ENCODE results near the gene MIER3. TPM values are rescaled to one million over a fixed set of nuclear protein-coding genes. Genes with fewer than 3 reads are reported as not detected.

MIER3 gene, protein sequence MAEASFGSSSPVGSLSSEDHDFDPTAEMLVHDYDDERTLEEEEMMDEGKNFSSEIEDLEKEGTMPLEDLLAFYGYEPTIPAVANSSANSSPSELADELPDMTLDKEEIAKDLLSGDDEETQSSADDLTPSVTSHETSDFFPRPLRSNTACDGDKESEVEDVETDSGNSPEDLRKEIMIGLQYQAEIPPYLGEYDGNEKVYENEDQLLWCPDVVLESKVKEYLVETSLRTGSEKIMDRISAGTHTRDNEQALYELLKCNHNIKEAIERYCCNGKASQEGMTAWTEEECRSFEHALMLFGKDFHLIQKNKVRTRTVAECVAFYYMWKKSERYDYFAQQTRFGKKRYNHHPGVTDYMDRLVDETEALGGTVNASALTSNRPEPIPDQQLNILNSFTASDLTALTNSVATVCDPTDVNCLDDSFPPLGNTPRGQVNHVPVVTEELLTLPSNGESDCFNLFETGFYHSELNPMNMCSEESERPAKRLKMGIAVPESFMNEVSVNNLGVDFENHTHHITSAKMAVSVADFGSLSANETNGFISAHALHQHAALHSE
- 19.9 TPM for polyA plus RNA-seq (2013)

DNA sequence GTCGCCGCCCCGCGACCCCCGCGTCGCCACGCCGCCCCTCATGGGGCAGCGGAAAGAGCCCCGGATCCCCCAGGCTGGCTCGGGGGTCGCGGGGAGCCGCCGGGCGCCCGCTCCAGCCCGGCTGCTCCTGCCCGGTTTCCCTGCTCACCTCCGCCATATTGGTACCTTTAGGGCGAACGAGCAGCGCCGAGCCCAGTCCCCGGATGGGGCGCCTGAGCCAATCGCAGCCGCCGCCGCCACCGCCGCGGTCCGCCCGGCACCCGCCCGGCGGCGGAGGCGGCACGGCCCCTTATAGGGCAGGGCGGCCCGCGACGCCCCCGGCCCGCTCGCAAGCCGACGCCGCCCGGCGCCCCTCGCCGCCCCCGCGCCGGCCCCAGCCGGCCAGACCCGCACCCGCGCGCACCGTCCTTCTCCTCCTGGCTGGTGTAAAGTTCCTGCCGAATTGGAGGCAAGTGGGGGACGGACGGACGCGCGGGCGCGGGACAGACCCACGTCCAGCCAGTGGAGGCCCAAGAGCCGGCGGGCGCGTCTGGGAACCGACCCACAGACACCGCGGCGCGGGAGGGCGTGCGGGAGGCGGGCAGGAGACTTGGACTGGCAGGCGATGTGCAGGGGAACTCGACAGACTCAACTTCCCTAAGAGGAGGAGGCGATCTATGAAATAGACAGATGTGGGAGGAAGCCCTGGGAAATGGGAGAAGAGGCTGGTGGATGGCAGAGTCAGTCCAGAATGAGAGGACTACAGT, at the start of gene MIER3:
MIER3 (minus strand) TSS at position 178 of the 746 bp plus-strand sequence; CDS start at position 157, 21 bp downstream.
- ChIA-PET CTCF (no interaction called here), POLR2A (no interaction called here)
- H3K4me3 ChIP-seq (ENCODE audit: control insufficient read depth in 1 of 7, extremely low read depth in 1 of 7, insufficient read depth in 4 of 7, low read depth in 2 of 7, low read length in 6 of 7), result peak within 1 kb of the TSS; percentile 66 to 93 (median 86)
- WGBS (ENCODE audit: insufficient coverage), result 0% methylated on average over 62 of the region's 89 CpGs
- peaks cover 0 to 2% (median 0%) of the 10 kb centered on the region in 5 experiments for H3K27me3 ChIP-seq (replicated peaks in 2 of 5; ENCODE audit: control insufficient read depth in 4 of 5, insufficient read depth in 5 of 5, low read length in 4 of 5)
- peak; percentile 59 to 86 (median 81) for DNase-seq
- peaks cover 0 to 4% (median 3%) of the 10 kb centered on the region in 4 experiments for H3K36me3 ChIP-seq (ENCODE audit: control insufficient read depth in 4 of 4, insufficient read depth in 4 of 4, low read length in 3 of 4)
- peaks cover 4 to 21% (median 13%) of the 10 kb centered on the region in 4 experiments for H3K4me1 ChIP-seq (ENCODE audit: control extremely low read depth in 1 of 4, control insufficient read depth in 4 of 4, insufficient read depth in 4 of 4, low read length in 3 of 4)
- peak within 1 kb of the TSS; percentile 46 to 68 for H3K27ac ChIP-seq (ENCODE audit: insufficient read depth in 1 of 2, low read depth in 1 of 2, low read length in 2 of 2, poor library complexity in 1 of 2, severe bottlenecking in 2 of 2)
- no peaks in the 10 kb centered on the region for H3K9me3 ChIP-seq (ENCODE audit: control extremely low read depth in 1 of 5, control insufficient read depth in 4 of 5, insufficient read depth in 2 of 5, low read depth in 1 of 5, low read length in 4 of 5)

DNA sequence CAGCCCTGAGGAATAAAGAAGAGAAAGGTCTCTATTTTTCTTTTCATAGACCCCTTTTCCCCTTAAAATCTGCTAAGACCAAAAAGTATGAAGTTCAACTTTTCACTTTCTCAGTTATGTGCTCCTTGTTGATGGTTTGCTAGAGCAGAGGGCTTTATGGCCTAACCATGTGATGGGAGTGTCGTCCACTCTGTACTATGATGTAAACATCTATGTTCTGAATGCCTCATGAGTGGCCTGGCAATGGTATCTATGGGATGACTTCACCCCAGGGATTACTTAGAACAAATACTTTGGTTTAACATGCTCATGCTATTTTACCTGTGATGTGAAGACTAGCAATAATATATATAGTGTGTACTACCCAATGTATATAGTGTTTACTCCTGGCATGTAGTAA, 43.7 kb upstream of the MIER3 start:
- Histone ChIP-seq H3K27ac (ENCODE audit: insufficient read depth in 1 of 2, low read depth in 1 of 2, low read length in 2 of 2, poor library complexity in 1 of 2, severe bottlenecking in 2 of 2) (no peak overlapping the region), H3K27me3 (replicated peaks in 2 of 5; ENCODE audit: control insufficient read depth in 4 of 5, insufficient read depth in 5 of 5, low read length in 4 of 5) (no peaks in the 10 kb centered on the region), H3K36me3 (ENCODE audit: control insufficient read depth in 4 of 4, insufficient read depth in 4 of 4, low read length in 3 of 4) (no peaks in the 10 kb centered on the region), H3K4me1 (ENCODE audit: control extremely low read depth in 1 of 4, control insufficient read depth in 4 of 4, insufficient read depth in 4 of 4, low read length in 3 of 4) (no peaks in the 10 kb centered on the region), H3K9me3 (ENCODE audit: control extremely low read depth in 1 of 5, control insufficient read depth in 4 of 5, insufficient read depth in 2 of 5, low read depth in 1 of 5, low read length in 4 of 5) (no peaks in the 10 kb centered on the region), H3K4me3 (ENCODE audit: control insufficient read depth in 1 of 7, extremely low read depth in 1 of 7, insufficient read depth in 4 of 7, low read depth in 2 of 7, low read length in 6 of 7) (no peak overlapping the region)
- no CpG with 5 or more reads among the region's 1 CpG for WGBS (ENCODE audit: insufficient coverage)
- no peak for DNase-seq
- CTCF ChIA-PET, result interaction anchor here (0.5 to 1.5 kb wide), 3 partner anchors 11 to 1233 kb away, joined by 3 to 6 read pairs (median 3); no protein-coding TSS in a partner anchor
- POLR2A ChIA-PET, result no interaction called here

DNA sequence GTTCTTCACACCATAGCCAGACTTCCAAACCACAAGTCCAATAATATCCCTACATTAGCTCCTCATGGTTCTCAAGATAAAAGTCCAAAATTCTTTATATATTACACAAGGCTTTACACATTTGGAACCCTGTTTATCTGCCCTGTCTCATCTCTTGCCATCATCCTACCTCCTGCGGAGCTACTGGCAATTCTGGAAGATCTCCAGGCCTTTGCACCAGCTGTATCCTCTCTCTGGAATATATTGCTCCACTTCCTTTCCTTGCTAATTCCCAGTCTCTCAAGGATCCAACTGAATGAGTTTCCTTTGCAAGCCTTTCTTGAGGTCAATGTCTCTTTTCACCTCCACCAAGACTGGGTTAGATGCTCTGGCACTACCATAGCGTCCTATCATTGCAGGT, 41.3 kb upstream of the MIER3 start:
- Histone ChIP-seq H3K27me3 (replicated peaks in 2 of 5; ENCODE audit: control insufficient read depth in 4 of 5, insufficient read depth in 5 of 5, low read length in 4 of 5) (no peaks in the 10 kb centered on the region), H3K4me3 (ENCODE audit: control insufficient read depth in 1 of 7, extremely low read depth in 1 of 7, insufficient read depth in 4 of 7, low read depth in 2 of 7, low read length in 6 of 7) (no peak overlapping the region), H3K27ac (ENCODE audit: insufficient read depth in 1 of 2, low read depth in 1 of 2, low read length in 2 of 2, poor library complexity in 1 of 2, severe bottlenecking in 2 of 2) (no peak overlapping the region), H3K9me3 (ENCODE audit: control extremely low read depth in 1 of 5, control insufficient read depth in 4 of 5, insufficient read depth in 2 of 5, low read depth in 1 of 5, low read length in 4 of 5) (no peaks in the 10 kb centered on the region), H3K4me1 (ENCODE audit: control extremely low read depth in 1 of 4, control insufficient read depth in 4 of 4, insufficient read depth in 4 of 4, low read length in 3 of 4) (no peaks in the 10 kb centered on the region), H3K36me3 (ENCODE audit: control insufficient read depth in 4 of 4, insufficient read depth in 4 of 4, low read length in 3 of 4) (no peaks in the 10 kb centered on the region)
- WGBS (ENCODE audit: insufficient coverage), result 88% methylated on average over 1 of the region's 2 CpGs
- CTCF ChIA-PET, result no interaction called here
- DNase-seq, result no peak
- POLR2A ChIA-PET, result no interaction called here

DNA sequence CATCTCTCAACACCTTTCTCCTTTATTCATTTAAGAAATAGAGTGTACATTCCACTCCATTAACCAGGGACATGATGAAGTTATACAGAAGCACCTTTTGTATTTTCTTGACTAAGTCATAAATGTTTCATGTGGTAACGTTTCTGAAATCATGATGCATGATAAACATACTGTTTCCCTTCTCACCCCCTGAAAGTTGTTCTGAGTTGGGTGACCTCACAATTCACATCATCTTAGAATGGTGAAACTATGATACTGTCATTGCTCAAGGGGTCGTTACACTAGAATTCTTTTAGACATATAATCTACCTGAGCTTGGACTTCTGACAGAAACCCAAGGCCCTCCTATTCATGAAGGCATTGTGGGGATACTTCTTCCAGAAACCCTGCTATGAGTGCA, 37.8 kb upstream of the MIER3 start:
- H3K4me1 ChIP-seq (ENCODE audit: control extremely low read depth in 1 of 4, control insufficient read depth in 4 of 4, insufficient read depth in 4 of 4, low read length in 3 of 4), result peaks cover 0 to 9% (median 2%) of the 10 kb centered on the region in 4 experiments
- 88% methylated on average over 1 of the region's 2 CpGs for WGBS (ENCODE audit: insufficient coverage)
- CTCF ChIA-PET, result no interaction called here
- H3K9me3 ChIP-seq (ENCODE audit: control extremely low read depth in 1 of 5, control insufficient read depth in 4 of 5, insufficient read depth in 2 of 5, low read depth in 1 of 5, low read length in 4 of 5), result no peaks in the 10 kb centered on the region
- H3K27ac ChIP-seq (ENCODE audit: insufficient read depth in 1 of 2, low read depth in 1 of 2, low read length in 2 of 2, poor library complexity in 1 of 2, severe bottlenecking in 2 of 2), result no peak overlapping the region
- DNase-seq, result no peak
- no peaks in the 10 kb centered on the region for H3K27me3 ChIP-seq (replicated peaks in 2 of 5; ENCODE audit: control insufficient read depth in 4 of 5, insufficient read depth in 5 of 5, low read length in 4 of 5)
- H3K36me3 ChIP-seq (ENCODE audit: control insufficient read depth in 4 of 4, insufficient read depth in 4 of 4, low read length in 3 of 4), result no peaks in the 10 kb centered on the region
- POLR2A ChIA-PET, result no interaction called here
- no peak overlapping the region for H3K4me3 ChIP-seq (ENCODE audit: control insufficient read depth in 1 of 7, extremely low read depth in 1 of 7, insufficient read depth in 4 of 7, low read depth in 2 of 7, low read length in 6 of 7)

DNA sequence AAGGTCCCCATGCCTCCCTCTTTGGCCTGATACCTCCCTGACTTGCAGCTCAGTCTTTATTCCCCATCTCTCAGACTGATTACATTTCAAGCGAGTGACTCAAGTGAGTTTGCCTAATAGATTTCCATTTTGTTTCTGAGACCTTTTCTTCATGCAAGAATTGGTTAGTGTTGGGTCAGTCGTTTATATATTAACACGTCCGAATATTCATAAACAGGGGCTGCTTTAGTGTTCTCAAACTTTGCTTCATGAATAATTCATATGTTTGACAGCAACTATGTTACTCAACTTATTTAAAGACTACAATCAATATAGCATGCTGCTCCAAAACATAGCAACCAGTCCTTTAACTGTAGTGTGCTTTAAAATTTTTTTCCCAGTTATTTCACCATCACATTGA, 36.6 kb upstream of the MIER3 start:
- no peak overlapping the region for H3K4me3 ChIP-seq (ENCODE audit: control insufficient read depth in 1 of 7, extremely low read depth in 1 of 7, insufficient read depth in 4 of 7, low read depth in 2 of 7, low read length in 6 of 7)
- peaks cover 3 to 14% (median 7%) of the 10 kb centered on the region in 4 experiments for H3K4me1 ChIP-seq (ENCODE audit: control extremely low read depth in 1 of 4, control insufficient read depth in 4 of 4, insufficient read depth in 4 of 4, low read length in 3 of 4)
- ChIA-PET CTCF (interaction anchor here (1.4 kb wide), 1 partner anchor 9 kb away, joined by 3 read pairs; no protein-coding TSS in a partner anchor), POLR2A (no interaction called here)
- H3K9me3 ChIP-seq (ENCODE audit: control extremely low read depth in 1 of 5, control insufficient read depth in 4 of 5, insufficient read depth in 2 of 5, low read depth in 1 of 5, low read length in 4 of 5), result no peaks in the 10 kb centered on the region
- no peaks in the 10 kb centered on the region for H3K27me3 ChIP-seq (replicated peaks in 2 of 5; ENCODE audit: control insufficient read depth in 4 of 5, insufficient read depth in 5 of 5, low read length in 4 of 5)
- no peak overlapping the region for H3K27ac ChIP-seq (ENCODE audit: insufficient read depth in 1 of 2, low read depth in 1 of 2, low read length in 2 of 2, poor library complexity in 1 of 2, severe bottlenecking in 2 of 2)
- WGBS (ENCODE audit: insufficient coverage), result no CpG with 5 or more reads among the region's 4 CpGs
- no peaks in the 10 kb centered on the region for H3K36me3 ChIP-seq (ENCODE audit: control insufficient read depth in 4 of 4, insufficient read depth in 4 of 4, low read length in 3 of 4)
- DNase-seq, result no peak

DNA sequence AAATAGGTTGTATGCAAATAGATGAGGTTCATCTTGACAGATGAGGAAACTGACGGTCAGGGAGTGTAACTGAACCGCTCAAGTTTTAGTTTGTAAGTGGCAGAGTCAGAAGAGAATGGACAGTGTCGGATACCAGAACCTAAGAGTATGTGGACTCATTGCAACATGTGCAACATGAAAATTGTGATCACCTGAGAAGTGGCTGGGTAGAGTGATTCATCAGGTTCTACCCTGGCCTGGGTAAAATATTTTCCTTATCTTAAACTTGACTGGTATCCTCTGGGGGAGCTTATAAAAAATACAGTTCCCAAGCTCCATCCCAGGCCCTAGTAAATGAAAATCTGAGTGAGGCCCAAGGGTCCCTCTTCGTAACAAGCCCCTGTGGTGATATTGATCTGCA, 35.2 kb upstream of the MIER3 start:
- 94% methylated on average over 3 of the region's 4 CpGs for WGBS (ENCODE audit: insufficient coverage)
- ChIA-PET POLR2A (no interaction called here), CTCF (interaction anchor here (1.0 kb wide), 1 partner anchor 11 kb away, joined by 3 read pairs; no protein-coding TSS in a partner anchor)
- Histone ChIP-seq H3K27me3 (replicated peaks in 2 of 5; ENCODE audit: control insufficient read depth in 4 of 5, insufficient read depth in 5 of 5, low read length in 4 of 5) (no peaks in the 10 kb centered on the region), H3K36me3 (ENCODE audit: control insufficient read depth in 4 of 4, insufficient read depth in 4 of 4, low read length in 3 of 4) (no peaks in the 10 kb centered on the region), H3K4me3 (ENCODE audit: control insufficient read depth in 1 of 7, extremely low read depth in 1 of 7, insufficient read depth in 4 of 7, low read depth in 2 of 7, low read length in 6 of 7) (no peak overlapping the region), H3K9me3 (ENCODE audit: control extremely low read depth in 1 of 5, control insufficient read depth in 4 of 5, insufficient read depth in 2 of 5, low read depth in 1 of 5, low read length in 4 of 5) (no peaks in the 10 kb centered on the region), H3K27ac (ENCODE audit: insufficient read depth in 1 of 2, low read depth in 1 of 2, low read length in 2 of 2, poor library complexity in 1 of 2, severe bottlenecking in 2 of 2) (no peak overlapping the region), H3K4me1 (ENCODE audit: control extremely low read depth in 1 of 4, control insufficient read depth in 4 of 4, insufficient read depth in 4 of 4, low read length in 3 of 4) (peaks cover 3 to 14% (median 7%) of the 10 kb centered on the region in 4 experiments)
- DNase-seq, result no peak

DNA sequence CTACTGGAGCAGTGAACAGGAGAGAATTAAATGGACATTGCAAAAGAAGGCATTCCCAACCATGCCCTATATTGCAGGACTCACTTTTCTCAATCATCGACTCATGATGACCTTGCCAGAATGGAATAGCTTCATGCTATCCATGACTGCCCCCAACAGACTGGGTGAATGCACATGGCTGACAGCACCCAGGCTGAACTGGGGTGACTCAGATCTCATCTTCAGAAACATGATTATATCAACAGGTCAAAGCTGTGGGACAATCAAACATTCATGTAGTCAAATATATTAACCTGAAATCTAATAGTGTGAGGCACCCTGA, 34.7 kb upstream of the MIER3 start:
- no peak for DNase-seq
- CTCF ChIA-PET, result interaction anchor here (1.0 kb wide), 1 partner anchor 10 kb away, joined by 3 read pairs; no protein-coding TSS in a partner anchor
- WGBS (ENCODE audit: insufficient coverage), result 89% methylated on average over 1 of the region's 1 CpG
- no peak overlapping the region for H3K27ac ChIP-seq (ENCODE audit: insufficient read depth in 1 of 2, low read depth in 1 of 2, low read length in 2 of 2, poor library complexity in 1 of 2, severe bottlenecking in 2 of 2)
- H3K27me3 ChIP-seq (replicated peaks in 2 of 5; ENCODE audit: control insufficient read depth in 4 of 5, insufficient read depth in 5 of 5, low read length in 4 of 5), result no peaks in the 10 kb centered on the region
- POLR2A ChIA-PET, result no interaction called here
- no peaks in the 10 kb centered on the region for H3K9me3 ChIP-seq (ENCODE audit: control extremely low read depth in 1 of 5, control insufficient read depth in 4 of 5, insufficient read depth in 2 of 5, low read depth in 1 of 5, low read length in 4 of 5)
- no peaks in the 10 kb centered on the region for H3K36me3 ChIP-seq (ENCODE audit: control insufficient read depth in 4 of 4, insufficient read depth in 4 of 4, low read length in 3 of 4)
- H3K4me1 ChIP-seq (ENCODE audit: control extremely low read depth in 1 of 4, control insufficient read depth in 4 of 4, insufficient read depth in 4 of 4, low read length in 3 of 4), result peaks cover 3 to 14% (median 7%) of the 10 kb centered on the region in 4 experiments
- H3K4me3 ChIP-seq (ENCODE audit: control insufficient read depth in 1 of 7, extremely low read depth in 1 of 7, insufficient read depth in 4 of 7, low read depth in 2 of 7, low read length in 6 of 7), result no peak overlapping the region

All from common myeloid progenitor, CD34-positive (primary cell).